Suprapubic skin (tissue), 4 donors: Measurements from ENCODE around the gene RNF34.

Source experiments
- CTCF ChIP-seq, 2 donors: fragments of 200-600 bp in 1 of 2; fragments of 450-650 bp in 1 of 2; sonication (generic) in 1 of 2; IDR thresholded peaks; one replicate each; pipeline ENCODE4 v1.5.1; 2016 to 2019; ENCODE audit warnings: antibody characterized with exemption in 2 of 2, mild to moderate bottlenecking in 1 of 2, moderate library complexity in 1 of 2
- POLR2A ChIP-seq, 2 donors: fragments of 450-650 bp; IDR thresholded peaks; one replicate each; pipeline ENCODE4 v1.6.1; 2017; ENCODE audit warnings: antibody characterized with exemption in 2 of 2, mild to moderate bottlenecking in 2 of 2, moderate library complexity in 2 of 2
- POLR2AphosphoS5 ChIP-seq, 3 donors: sonication (generic); formaldehyde crosslinking; IDR thresholded peaks; one replicate each; pipeline ENCODE4 v1.6.1; 2017; ENCODE audit warnings: antibody characterized with exemption in 3 of 3

- TF ChIP-seq CTCF (IDR thresholded peaks at IDR 0.05): no peak
- TF ChIP-seq POLR2A (IDR thresholded peaks at IDR 0.05): no peak
- TF ChIP-seq POLR2AphosphoS5 (IDR thresholded peaks at IDR 0.05): no peak
Observed at GRCh38 chr12:121388421-121388981, 11.4 kb upstream of the RNF34 start.
